GM21576 (cell line): Measurements from ENCODE around the gene GHR.
A peak's percentile ranks its signal among the peaks of the same experiment; 100 is the strongest.

ENCODE experiments used
- ATAC-seq: cut with Tn5 transposase; IDR thresholded peaks from one replicate; pipeline ENCODE4 v1.9.1; 2021; ENCODE audit warnings: mild to moderate bottlenecking, moderate library complexity; ENCODE audit not compliant: unreplicated experiment

Gene GHR

DNA sequence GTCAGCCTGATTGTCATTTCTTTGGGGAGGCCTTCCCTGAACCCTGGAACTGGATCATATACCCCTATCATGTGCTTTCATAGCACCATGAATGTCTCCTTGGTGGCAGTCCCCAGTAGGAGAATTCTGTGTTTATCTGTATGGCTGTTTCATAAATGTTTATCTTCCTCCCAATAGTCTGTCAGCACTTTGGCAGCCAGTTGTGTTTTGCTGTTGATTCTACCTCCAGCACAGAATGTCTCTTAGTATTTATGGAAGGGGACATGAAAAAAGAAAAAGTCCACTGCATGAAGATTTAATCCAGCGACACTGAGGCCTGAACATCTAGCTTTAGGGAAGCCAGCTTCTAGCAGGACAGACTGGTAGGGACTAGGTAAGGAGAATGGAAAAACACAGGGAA, 38.3 kb downstream of the GHR start:
- ATAC-seq, result no peak

DNA sequence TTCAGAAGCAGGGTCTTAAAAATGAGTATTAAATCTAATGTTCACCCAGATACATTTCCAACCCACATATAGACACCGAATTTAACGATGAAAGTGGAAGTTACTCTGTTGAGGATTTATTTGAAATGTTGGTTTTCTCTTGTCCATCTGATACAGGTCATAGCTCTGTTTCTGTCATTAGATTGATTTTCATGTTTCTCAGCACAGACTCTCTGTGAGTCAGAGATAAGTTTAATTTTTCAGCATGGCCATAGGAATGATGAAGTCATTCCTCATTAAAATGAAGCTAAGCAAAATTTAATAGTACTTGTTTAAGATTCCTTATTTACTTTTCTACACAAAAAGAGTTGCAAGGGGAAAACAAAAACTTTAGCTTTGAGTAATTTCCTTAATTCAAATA, 38.8 kb downstream of the GHR start:
- no peak for ATAC-seq

DNA sequence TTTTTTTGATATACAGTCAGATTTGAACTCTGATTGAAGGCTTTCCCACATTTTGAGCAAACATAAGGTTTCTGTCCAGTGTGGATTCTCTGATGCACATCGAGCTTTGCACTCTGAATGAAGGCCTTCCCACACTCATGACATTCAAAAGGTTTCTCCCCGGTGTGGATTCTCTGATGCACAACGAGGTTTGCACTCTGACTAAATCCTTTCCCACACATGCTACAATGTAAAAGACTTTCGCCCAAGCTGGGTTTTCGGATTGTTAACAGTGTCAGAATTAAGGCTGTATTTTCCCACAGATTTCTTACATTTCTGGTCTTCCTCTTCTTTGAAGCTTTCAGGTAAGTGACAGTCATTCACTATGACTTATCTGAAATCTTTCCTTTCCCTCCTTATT, 44.3 kb downstream of the GHR start:
- ATAC-seq, result no peak

DNA sequence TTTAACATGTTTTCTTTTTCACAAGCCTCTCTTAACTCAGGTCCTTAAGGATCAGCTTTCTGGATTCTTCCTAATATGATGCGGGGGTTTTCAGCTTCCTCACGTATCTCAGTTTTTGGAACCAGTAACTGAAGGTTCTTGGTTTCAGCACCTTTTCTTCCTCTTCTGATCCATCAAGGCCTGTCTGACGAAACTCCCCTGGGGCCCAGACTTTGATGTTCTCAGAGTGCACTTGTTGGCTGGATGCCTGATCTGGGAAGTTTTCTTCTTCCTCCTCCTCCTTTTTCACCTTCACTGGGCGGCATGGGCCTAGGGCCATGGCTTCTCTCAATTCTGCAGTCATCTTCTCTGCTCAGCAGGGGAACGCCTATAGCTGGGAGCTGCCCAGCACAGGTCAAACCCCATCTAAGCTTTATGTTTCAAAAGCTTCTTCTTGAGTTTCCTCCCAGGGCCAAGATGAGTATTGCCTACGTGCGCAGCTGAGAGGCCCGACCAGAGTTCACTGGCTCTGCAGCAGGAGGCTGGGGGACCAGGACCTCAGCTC, 44.8 kb downstream of the GHR start:
- ATAC-seq, result no peak

DNA sequence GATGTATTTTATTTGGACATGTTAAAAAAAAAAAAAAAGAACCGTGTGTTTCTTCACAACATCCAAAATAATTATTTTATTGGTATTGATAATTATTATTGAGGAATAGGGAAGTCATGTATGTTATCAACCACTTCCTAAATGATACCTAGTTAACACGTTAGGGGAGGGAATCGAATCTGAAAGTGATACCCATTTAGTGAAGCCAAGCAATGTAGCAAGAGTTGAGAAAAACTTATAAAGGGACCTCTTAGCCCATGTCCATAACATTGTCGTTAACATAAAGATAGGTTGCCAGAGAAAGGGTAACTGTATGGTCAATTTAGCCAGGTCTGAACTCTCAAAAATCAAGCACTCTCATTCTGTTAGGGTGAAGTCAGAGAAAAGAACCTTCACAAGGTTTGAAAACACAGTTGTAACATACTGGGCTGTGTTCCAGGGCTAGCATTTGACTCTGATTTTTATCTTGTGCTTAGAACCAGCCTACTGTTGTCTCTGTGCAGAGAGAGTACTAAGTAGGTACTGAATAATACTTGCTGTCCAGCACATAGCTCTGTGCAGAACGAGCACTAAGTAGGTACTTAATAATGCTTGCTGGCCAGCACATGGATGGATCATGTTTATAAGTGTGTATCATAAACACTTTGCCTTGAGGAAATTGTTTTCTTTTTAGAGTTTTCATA, 60.4 kb downstream of the GHR start:
- ATAC-seq, result peak; percentile 81

DNA sequence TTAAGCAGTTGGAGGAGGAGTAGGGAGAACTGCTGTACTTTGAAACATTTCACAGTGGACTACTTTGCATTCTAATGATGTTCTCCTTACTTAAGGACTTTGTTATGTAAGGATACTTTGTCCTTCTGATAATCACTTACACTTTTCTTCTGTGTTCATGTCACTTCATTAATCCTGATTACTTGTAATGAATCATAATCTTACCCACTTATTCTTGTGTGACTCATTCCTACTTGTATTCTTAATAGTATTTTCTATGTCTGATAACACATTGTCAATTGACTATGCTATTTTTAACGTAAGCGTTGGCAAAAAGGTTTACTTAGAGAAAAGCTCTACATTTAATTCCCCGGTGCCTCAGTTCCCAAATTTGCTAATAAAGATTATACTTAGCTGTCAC, 63.8 kb downstream of the GHR start:
- no peak for ATAC-seq

DNA sequence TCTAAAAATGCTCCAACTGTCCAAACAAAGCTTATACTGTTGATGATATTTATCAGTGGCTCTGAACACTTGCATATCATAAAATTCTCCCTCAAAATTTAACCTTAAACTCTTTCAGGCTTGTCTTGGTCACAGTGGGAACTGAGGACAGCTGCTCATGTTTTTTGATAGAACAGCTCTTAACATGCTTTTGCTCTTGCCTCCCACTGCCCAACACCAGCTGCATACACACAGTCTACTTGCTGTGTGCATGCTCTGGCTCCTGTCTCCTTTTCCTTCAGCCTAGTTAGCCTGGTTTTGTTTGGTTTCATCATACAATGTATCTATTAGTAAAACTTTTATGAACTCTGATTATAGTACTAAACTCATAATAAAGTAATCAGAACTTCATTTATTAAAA, 64.6 kb downstream of the GHR start:
- no peak for ATAC-seq

DNA sequence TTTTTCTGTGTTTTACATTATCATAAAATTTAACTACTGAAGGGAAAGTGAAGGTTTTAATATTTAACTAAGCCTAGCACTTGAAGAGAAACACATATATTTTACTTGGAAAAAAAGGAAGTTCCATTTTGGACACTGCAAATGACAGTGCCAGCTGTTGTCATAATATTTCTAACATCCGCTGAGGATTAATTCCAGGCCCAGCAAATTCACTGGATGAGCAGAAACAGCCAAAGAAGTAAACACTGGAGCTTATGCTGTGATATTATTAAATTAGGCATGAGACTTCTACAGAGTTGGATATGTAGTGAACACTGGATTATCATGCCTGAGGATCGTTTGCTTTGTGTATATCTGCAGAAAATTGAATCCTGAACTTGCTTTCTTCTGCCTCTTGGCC, 67.6 kb downstream of the GHR start:
- no peak for ATAC-seq

DNA sequence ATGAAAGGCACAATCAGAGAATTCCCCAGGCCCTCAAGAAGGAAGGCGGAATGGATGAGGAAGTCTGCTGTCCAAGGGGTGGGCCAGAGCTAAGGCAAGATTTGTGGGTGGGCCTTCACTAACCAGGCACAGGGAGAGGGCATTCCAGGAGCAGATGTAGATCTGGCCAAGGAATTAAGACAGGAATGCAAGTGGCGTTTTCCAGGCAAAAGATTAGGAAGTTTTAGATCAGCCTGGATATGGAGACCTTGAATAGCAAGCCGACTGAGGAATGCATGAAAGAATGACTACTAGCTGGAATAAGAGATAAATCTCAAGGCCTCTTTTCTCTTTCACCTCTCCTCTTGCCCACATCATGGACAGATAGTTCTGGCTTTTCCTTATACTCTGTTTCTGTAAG, 68.5 kb downstream of the GHR start:
- no peak for ATAC-seq

DNA sequence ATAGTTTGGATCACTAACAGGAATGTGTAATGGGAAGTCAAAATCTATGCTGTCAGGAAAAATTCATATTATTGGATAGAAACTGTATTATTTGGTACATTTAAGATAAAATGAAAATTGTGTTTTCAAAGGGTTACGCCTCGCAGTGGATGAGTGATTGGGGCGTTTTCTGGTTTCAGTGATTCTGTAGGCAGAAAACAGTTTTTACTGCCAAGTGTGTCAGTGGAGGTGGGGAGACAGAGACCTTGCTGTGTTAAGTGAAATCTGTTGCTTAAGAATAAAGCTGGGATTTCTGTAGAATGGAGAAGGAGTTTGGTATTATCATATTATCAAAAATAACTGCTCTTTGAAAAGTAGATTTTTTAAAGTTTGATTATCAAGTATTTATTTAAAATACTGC, 69.7 kb downstream of the GHR start:
- ATAC-seq, result no peak

DNA sequence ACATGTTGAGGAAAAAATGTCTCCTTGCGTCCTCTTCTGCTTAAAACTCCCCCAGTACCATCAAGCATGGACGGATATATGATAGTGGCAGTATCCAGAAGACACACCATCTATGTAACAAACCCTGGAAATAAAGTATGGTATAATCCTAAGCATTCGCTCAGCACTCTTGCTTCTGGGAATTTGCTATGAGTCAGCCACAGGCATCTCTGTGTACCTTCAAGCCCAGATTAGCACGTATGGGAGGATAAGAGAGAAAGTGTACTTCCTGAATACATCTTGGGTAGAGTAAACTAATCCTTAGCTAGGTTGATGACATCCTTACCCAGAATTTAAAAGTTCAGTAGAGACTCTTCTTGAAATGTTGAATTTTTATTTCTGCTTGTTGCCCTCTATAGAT, 71.2 kb downstream of the GHR start:
- no peak for ATAC-seq

DNA sequence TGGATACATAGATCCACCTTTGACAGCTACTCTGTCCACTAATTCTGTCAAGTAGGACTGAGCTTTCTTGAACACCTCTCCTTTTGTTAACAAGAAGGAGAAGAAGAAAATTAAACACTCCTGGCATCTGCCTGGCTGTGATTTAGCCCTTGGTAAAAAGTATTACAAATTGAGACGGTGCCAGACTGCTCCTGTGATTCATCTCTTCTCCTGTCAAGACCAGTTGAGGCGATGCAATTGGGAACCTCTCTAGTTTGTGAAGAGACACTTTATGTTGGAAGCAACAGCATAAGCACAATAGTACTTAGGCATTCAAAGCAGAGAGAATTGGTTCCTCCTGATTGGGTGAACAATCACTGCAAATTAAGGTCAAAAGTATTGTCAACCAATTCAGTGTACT, 72.7 kb downstream of the GHR start:
- no peak for ATAC-seq

DNA sequence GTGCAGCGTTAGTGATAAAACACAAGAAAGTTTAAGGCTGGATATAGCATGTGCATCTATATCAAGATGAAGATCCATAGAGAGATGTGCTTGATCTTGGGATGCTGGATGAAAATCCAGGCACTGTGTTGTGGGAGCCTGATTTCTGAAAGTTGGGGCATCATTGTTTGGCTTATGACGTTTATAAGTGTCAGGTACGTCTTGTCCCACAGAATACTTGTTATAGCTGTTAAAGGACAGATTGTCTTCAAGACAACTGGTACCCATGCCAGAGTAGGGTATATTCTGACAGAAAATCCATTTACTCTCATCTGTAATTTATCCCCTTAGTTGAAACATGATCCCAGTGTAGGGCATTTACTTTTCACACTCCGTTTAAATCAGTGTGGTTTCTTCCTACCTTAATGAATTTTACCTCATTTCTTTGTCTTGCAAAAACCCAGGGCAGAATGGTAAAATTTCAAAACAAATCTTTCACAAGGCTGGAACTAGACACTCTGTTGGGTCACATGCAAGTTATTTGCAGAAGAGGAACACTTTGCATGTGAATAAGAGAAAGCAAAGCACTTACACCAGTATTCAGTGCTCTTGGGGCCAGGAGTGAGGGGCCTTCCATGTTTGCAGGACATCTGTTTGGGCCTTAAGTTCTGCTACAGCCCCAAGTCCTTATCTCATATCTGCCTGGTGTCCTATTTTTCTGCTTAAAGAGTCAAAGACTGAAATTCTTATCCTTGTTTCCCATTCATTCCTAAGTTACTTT, 73.3 kb downstream of the GHR start:
- no peak for ATAC-seq

DNA sequence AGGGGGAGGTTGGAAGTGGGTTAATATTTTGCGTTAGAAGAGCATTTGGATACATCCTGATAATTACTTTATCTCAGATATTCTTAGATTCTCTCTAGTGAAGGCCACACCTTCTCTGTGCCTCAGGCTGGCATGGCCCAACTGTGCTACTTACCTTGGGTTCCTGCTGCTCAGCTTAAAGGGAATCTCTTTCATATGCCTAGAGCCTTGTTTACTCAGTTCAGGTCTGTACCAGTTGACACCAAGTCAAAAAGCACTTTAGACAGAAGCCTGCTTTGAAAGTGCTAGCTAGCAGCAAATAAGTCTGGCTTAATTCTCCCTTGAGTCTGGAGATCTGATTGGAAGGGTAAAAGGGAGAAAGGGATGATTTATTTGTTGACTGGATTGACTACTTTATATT, 74.8 kb downstream of the GHR start:
- no peak for ATAC-seq

DNA sequence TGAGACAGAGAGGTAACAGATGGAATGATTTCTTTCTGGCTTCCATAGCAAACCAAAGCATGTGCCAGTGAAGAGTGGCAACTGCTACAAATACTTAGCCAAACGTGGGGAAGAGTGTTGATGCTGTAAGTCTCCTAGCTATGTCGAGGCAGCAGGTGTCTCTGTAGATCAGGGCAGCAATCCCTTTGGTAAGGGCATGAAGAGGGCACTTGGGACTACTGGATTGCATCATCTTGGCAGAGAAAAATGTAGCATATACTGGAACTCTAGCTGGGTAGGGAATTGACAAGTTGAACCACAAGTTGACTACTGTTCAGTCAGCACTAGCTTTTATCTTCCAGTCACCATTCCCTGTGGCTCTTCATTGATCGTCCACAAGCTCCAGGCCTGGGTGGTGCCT, 75.8 kb downstream of the GHR start:
- no peak for ATAC-seq

DNA sequence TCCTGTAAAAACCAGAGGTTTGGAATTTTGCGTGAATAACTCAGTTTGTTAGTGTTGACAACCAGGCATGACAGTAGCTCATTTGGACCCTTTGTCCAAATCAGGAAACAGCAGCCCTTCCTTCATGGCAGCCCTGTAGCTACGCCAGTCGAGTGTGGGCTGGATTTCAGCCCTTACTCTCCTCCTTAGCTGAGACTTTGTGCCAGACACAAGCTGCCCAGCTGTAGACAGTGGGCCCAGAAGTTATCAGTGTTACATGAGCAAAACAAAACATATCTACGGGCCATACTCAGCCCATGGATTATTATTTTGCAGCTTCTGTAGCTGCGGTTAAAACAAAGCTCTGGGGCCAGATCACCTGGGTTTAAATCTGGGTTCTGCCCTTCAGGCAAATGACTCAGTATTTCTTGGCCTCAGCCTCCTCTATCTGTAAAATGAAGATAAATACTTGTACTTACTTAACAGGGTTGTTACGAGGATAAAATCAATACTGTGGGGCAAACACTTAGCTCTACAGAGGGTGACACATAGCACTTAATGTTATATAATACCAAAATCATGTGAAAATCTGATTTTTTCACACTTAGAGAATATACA, 76.9 kb downstream of the GHR start:
- ATAC-seq, result no peak

DNA sequence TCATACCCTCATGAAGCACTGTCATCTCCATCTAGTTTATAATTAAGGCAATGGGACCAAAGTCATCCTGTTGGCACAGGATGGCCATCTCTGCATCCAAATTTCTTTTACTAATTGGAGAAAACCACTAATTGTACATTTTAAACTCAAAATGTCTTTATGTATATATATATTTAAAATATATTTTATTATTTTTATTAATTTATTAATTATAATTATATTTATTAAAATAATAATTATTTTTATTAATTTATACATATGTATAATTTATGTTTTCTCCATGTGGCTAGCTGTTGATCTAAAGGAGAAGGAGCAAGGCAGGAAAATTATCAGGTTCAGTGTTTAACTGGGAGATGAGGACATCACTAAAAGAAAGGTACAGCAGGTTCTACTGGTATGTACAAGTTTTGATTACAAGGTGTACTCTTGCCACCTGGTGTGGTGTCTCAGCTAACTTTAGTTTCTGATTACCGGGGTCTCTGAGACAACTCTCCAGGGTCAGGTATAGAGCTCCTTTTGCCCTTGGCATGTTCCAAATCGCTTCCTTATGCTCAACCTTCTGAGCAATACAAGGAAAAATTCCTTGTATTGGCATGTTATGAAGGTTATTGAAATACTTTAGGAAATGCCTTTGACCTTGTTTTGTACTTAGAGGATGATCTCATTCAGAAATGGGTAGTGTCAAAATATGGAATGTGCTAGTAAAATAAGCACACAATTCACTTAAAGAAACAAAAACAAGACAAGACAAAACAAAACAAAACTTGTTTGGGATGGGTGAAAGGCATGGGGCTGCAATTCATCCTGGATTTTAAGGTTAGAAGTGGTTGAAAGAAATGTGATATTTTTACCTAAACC, 79.6 kb downstream of the GHR start:
- ATAC-seq, result no peak

DNA sequence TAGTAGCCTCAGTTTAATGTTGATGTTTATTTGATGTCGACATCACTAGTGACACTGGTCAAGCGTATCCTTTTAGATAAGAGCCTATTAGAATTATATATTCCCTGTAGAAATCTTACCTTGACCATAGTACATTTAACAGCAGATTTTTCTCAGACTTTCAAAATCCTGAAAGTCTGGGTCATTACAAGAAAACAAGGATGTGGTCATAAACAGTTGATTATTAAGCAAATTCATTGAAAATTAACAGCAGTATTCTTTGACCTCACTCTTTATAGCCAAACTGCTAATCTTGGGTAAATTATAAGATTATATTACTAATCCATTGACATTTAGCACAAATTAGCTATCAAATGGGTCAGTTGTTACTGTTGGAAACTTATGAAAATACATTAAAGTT, 83.4 kb downstream of the GHR start:
- ATAC-seq, result no peak

DNA sequence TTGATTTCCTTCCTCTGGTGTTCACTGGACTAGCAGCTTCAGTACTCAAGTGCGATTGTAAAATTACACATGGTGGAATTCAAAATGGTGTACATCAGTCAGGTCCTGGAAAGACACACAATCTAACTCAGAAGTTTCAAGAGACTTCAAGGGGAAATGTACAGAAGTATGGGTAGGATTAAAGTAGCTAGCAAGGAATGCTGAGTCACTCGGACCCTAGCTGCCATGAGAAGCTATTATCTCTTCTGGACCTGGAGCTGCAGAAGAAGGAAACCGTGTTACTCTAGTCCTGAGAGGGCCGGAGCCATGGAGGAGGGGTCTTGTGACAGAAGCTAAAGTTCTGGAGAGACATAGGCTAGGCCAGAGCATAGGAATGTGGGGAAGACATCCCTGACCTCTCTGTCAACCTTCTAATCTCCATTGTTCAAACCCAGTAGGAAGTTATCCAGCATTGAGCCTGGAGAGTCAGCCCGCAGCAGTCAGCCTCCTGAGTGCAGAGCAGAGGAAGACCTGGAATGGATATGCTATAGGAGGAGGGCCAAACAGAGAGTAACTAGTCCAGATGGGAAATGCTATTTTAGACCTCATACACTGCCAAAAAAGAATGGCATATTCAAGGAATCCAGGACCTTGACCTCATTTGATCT, 84.3 kb downstream of the GHR start:
- no peak for ATAC-seq

DNA sequence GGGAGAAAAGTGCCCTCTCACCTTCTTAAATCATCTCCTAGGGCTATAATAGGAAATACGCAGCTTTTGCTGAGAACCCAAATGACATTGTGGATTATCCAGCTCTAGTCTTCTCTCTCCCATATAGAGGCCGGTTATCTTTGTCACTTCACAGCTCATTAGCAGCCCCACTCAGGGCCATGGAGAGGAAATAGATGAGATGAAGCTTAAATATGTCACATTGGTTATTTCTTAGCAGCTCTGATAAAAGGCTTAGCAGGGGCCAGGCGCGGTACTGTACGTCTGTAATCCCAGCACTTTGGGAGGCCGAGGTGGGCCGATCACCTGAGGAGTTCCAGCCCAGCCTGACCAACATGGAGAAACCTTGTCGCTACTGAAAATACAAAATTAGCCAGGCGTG, 90.0 kb downstream of the GHR start:
- ATAC-seq, result no peak

DNA sequence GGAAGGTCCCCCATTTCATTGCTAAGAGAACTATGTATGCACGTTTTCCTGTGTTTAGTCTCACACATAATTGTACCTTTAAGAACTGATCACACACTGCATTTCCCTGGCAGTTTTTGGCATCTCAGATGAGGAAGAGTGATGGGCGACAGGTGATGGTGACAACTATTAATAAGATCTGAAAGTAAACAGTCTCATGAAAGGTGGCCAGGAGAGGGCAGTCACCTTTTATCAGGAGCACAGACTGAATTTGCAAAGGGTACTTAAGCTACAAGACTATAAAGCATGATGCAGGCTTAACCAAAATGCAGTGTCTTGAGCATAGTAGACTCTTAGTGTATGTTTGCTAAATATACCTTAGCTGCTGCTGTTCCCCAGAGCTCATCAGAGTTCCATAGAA, 91.5 kb downstream of the GHR start:
- no peak for ATAC-seq
